Transverse colon (tissue), 4 donors: Measurements from ENCODE around the gene RITA1.

Experiments
- POLR2AphosphoS5 ChIP-seq, 3 donors: sonication (generic); formaldehyde crosslinking; IDR thresholded peaks; one replicate each; pipeline ENCODE4 v1.6.1; 2016; ENCODE audit warnings: antibody characterized with exemption in 3 of 3
- TF ChIP-seq, protein P1 (sequence below), 5 experiments: fragments of 200-600 bp in 3 of 5; fragments of 450-650 bp in 2 of 5; sonication (generic) in 3 of 5; IDR thresholded peaks; 1 replicate in 2 of 5; 2 replicates in 3 of 5; pipeline ENCODE4 v1.5.1; 2016 to 2017; ENCODE audit warnings: antibody characterized with exemption in 5 of 5, inconsistent platforms in 3 of 5, mild to moderate bottlenecking in 2 of 5, moderate library complexity in 1 of 5

DNA sequence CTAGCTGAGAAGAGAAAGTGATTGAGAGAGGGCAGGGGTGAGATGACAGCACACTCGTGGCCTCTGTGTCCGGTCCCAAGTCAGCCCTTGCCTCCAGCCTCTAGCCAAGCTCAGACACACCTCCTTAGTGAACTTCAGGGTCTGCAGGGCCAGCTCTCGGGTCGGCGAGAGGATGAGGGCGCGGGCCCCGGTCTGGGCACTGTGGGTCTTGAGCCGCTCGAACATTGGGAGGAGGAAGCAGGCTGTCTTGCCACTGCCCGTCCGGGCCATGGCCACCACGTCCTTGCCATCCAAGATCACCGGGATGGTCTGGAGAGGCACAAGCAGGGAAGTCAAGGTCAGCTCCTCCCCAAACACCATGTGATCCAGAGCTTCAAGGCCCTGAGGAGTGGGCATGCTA lies 6.5 kb upstream of the RITA1 start:
- TF ChIP-seq, protein P1, sequence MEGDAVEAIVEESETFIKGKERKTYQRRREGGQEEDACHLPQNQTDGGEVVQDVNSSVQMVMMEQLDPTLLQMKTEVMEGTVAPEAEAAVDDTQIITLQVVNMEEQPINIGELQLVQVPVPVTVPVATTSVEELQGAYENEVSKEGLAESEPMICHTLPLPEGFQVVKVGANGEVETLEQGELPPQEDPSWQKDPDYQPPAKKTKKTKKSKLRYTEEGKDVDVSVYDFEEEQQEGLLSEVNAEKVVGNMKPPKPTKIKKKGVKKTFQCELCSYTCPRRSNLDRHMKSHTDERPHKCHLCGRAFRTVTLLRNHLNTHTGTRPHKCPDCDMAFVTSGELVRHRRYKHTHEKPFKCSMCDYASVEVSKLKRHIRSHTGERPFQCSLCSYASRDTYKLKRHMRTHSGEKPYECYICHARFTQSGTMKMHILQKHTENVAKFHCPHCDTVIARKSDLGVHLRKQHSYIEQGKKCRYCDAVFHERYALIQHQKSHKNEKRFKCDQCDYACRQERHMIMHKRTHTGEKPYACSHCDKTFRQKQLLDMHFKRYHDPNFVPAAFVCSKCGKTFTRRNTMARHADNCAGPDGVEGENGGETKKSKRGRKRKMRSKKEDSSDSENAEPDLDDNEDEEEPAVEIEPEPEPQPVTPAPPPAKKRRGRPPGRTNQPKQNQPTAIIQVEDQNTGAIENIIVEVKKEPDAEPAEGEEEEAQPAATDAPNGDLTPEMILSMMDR (IDR thresholded peaks at IDR 0.05), result no peak
- TF ChIP-seq POLR2AphosphoS5 (IDR thresholded peaks at IDR 0.05), result no peak
